ENCODE results near the gene APPBP2. TPM values are rescaled to one million over a fixed set of nuclear protein-coding genes. Genes with fewer than 3 reads are reported as not detected.

The APPBP2 gene
- total and polyA plus RNA-seq, 2 of the 8 experiments (the other 6 are each of a cell fraction or from before 2014, with no cell fraction given), result 3.3 to 18.0 TPM

- TF ChIP-seq, protein P1, sequence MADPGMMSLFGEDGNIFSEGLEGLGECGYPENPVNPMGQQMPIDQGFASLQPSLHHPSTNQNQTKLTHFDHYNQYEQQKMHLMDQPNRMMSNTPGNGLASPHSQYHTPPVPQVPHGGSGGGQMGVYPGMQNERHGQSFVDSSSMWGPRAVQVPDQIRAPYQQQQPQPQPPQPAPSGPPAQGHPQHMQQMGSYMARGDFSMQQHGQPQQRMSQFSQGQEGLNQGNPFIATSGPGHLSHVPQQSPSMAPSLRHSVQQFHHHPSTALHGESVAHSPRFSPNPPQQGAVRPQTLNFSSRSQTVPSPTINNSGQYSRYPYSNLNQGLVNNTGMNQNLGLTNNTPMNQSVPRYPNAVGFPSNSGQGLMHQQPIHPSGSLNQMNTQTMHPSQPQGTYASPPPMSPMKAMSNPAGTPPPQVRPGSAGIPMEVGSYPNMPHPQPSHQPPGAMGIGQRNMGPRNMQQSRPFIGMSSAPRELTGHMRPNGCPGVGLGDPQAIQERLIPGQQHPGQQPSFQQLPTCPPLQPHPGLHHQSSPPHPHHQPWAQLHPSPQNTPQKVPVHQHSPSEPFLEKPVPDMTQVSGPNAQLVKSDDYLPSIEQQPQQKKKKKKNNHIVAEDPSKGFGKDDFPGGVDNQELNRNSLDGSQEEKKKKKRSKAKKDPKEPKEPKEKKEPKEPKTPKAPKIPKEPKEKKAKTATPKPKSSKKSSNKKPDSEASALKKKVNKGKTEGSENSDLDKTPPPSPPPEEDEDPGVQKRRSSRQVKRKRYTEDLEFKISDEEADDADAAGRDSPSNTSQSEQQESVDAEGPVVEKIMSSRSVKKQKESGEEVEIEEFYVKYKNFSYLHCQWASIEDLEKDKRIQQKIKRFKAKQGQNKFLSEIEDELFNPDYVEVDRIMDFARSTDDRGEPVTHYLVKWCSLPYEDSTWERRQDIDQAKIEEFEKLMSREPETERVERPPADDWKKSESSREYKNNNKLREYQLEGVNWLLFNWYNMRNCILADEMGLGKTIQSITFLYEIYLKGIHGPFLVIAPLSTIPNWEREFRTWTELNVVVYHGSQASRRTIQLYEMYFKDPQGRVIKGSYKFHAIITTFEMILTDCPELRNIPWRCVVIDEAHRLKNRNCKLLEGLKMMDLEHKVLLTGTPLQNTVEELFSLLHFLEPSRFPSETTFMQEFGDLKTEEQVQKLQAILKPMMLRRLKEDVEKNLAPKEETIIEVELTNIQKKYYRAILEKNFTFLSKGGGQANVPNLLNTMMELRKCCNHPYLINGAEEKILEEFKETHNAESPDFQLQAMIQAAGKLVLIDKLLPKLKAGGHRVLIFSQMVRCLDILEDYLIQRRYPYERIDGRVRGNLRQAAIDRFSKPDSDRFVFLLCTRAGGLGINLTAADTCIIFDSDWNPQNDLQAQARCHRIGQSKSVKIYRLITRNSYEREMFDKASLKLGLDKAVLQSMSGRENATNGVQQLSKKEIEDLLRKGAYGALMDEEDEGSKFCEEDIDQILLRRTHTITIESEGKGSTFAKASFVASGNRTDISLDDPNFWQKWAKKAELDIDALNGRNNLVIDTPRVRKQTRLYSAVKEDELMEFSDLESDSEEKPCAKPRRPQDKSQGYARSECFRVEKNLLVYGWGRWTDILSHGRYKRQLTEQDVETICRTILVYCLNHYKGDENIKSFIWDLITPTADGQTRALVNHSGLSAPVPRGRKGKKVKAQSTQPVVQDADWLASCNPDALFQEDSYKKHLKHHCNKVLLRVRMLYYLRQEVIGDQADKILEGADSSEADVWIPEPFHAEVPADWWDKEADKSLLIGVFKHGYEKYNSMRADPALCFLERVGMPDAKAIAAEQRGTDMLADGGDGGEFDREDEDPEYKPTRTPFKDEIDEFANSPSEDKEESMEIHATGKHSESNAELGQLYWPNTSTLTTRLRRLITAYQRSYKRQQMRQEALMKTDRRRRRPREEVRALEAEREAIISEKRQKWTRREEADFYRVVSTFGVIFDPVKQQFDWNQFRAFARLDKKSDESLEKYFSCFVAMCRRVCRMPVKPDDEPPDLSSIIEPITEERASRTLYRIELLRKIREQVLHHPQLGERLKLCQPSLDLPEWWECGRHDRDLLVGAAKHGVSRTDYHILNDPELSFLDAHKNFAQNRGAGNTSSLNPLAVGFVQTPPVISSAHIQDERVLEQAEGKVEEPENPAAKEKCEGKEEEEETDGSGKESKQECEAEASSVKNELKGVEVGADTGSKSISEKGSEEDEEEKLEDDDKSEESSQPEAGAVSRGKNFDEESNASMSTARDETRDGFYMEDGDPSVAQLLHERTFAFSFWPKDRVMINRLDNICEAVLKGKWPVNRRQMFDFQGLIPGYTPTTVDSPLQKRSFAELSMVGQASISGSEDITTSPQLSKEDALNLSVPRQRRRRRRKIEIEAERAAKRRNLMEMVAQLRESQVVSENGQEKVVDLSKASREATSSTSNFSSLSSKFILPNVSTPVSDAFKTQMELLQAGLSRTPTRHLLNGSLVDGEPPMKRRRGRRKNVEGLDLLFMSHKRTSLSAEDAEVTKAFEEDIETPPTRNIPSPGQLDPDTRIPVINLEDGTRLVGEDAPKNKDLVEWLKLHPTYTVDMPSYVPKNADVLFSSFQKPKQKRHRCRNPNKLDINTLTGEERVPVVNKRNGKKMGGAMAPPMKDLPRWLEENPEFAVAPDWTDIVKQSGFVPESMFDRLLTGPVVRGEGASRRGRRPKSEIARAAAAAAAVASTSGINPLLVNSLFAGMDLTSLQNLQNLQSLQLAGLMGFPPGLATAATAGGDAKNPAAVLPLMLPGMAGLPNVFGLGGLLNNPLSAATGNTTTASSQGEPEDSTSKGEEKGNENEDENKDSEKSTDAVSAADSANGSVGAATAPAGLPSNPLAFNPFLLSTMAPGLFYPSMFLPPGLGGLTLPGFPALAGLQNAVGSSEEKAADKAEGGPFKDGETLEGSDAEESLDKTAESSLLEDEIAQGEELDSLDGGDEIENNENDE (IDR thresholded peaks at IDR 0.05; ENCODE audit: insufficient replicate concordance, low read length), result no peak
- no peak for TF ChIP-seq JUND (IDR thresholded peaks at IDR 0.05; ENCODE audit: low read length)
Measured at GRCh38 chr17:60559659-60559994, 33.6 kb upstream of the APPBP2 start (continued).

All from H1 (cell line).